Thymus (tissue), 11 donors: ENCODE measurements around the gene ABCB4. TPM values are rescaled to one million over a fixed set of nuclear protein-coding genes. Genes with fewer than 3 reads are reported as not detected.

Source experiments
- DNase-seq, 9 donors: peaks; one replicate each; pipeline ENCODE4 v3.0.0-alpha.2; 2013; ENCODE audit warnings: low spot score in 9 of 9, low read depth in 6 of 9, missing footprints in 1 of 9
- H3K27ac ChIP-seq, 2 donors: one replicate each; pipeline ENCODE4 v1.5.1; 2013; ENCODE audit warnings: control low read depth in 1 of 2, low read depth in 1 of 2, low read length in 1 of 2, mild to moderate bottlenecking in 1 of 2, moderate library complexity in 1 of 2
- H3K27me3 ChIP-seq, 2 donors: one replicate each; pipeline ENCODE4 v1.5.1; 2013; ENCODE audit warnings: low read length in 1 of 2; ENCODE audit not compliant: control insufficient read depth in 2 of 2, insufficient read depth in 1 of 2
- H3K36me3 ChIP-seq, 2 donors: one replicate each; pipeline ENCODE4 v1.5.1; 2013; ENCODE audit warnings: low read length in 1 of 2, mild to moderate bottlenecking in 1 of 2, moderate library complexity in 1 of 2; ENCODE audit not compliant: control insufficient read depth in 2 of 2, insufficient read depth in 2 of 2
- H3K4me1 ChIP-seq, 2 donors: one replicate each; pipeline ENCODE4 v1.5.1; 2013; ENCODE audit warnings: low read length in 2 of 2; ENCODE audit not compliant: control insufficient read depth in 2 of 2, insufficient read depth in 2 of 2
- H3K4me3 ChIP-seq, 2 donors: one replicate each; pipeline ENCODE4 v1.5.1; 2013; ENCODE audit warnings: low read length in 2 of 2, control low read depth in 1 of 2, mild to moderate bottlenecking in 1 of 2
- H3K9me3 ChIP-seq, 2 donors: one replicate each; pipeline ENCODE4 v1.5.1; 2013; ENCODE audit warnings: low read length in 1 of 2, mild to moderate bottlenecking in 1 of 2; ENCODE audit not compliant: control insufficient read depth in 2 of 2, insufficient read depth in 1 of 2
- WGBS: extraction: QIAGEN DNeasy Blood & Tissue Kit; methylation state at CpG from one replicate; pipeline ENCODE4 v1.1.7; 2013; 5-methylcytosine and 5-hydroxymethylcytosine counted together
- polyA plus RNA-seq: library from polyadenylated mRNA; stranded (reverse); fragments of 200-250 nt; gene quantifications from one replicate; pipeline ENCODE4 v1.2.3, GENCODE V29; 2013
- total RNA-seq: library from RNA; stranded (reverse); fragments of 120-200 nt; gene quantifications from one replicate; pipeline ENCODE4 v1.2.4, GENCODE V29; 2013
- donor health status: healthy.

The ABCB4 gene
- total and polyA plus RNA-seq, 2 donors = 0.71 to 1.0 TPM

DNA sequence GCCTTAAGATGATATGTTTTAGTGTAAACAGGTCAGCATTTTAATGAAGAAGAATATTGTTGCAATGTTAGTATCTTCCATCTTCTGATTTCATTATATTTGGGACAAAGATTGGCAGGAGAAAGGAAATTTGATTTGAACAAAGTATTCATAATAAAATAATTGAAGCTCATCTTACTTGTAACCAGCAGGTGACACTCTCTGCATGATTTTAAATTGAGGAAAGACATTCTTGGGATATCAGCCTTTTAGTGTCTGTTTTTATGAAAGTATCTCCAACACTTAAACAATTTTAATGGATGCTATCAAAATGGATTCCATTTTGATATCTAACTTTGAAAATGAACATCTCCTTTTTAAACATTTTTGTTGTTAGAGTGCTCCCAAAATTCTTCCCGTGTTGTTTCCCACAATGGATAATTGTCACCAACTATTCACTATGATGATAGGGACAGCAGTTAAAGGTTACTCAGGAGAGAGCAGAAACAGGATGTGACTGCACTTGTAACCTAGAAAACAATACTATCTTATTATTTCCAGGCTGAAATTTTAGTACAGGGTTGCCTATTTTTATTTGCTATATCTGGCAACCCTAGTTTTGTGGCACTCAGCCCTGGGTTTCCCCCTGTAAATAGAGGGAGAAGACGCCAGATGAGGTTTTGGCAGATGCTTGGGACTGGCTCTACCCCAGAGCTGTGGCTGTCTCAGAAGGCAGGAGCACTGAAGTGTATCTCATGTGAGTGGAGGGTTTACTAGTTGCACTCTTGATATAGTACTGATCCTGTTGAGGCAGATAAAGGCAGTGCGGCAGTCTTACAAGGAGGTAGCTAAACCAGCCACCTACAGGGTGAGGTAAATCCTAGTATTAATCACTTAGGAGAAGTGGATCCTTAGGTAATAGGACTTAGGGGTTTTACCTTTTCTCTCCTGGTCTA, 31.0 kb upstream of the ABCB4 start:
- WGBS = 94% methylated on average over 3 of the region's 3 CpGs
- DNase-seq = peak in 2 of 9 donors; percentile 0 to 4
- H3K4me3 ChIP-seq = no peak overlapping the region
- H3K27me3 ChIP-seq = no peaks in the 10 kb centered on the region
- H3K9me3 ChIP-seq = no peaks in the 10 kb centered on the region
- no peaks in the 10 kb centered on the region for H3K4me1 ChIP-seq
- H3K27ac ChIP-seq = no peak overlapping the region
- H3K36me3 ChIP-seq = no peaks in the 10 kb centered on the region

- 94% methylated on average over 5 of the region's 5 CpGs for WGBS
- no peak for DNase-seq
- H3K4me3 ChIP-seq = no peak overlapping the region
- H3K4me1 ChIP-seq = no peaks in the 10 kb centered on the region
- no peak overlapping the region for H3K27ac ChIP-seq
- no peaks in the 10 kb centered on the region for H3K36me3 ChIP-seq
- no peaks in the 10 kb centered on the region for H3K9me3 ChIP-seq
- no peaks in the 10 kb centered on the region for H3K27me3 ChIP-seq
These were observed 30.2 kb upstream of the ABCB4 start for GRCh38 chr7:87505557-87506245.

DNA sequence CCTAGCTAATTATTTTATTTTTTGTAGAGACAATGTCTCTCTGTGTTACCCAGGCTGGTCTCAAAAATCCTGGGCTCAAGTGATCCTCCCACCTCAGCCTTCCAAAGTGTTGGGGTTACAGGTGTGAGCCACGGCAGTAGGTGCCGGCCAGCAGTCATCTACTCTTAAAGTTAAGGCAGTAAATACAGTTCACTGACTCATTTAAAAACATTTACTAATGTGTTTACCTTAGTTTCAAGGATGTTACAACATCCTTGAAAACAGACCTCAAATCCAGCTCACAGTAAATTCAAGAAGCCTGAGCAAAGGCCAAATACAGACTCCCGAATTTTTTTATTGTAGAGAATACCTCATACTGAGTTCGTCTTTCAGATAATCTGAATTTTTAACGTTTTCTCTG, 29.6 kb upstream of the ABCB4 start:
- Histone ChIP-seq H3K27me3 (no peaks in the 10 kb centered on the region), H3K4me1 (no peaks in the 10 kb centered on the region), H3K9me3 (no peaks in the 10 kb centered on the region), H3K4me3 (no peak overlapping the region), H3K27ac (no peak overlapping the region), H3K36me3 (no peaks in the 10 kb centered on the region)
- 96% methylated on average over 5 of the region's 5 CpGs for WGBS
- DNase-seq = no peak

DNA sequence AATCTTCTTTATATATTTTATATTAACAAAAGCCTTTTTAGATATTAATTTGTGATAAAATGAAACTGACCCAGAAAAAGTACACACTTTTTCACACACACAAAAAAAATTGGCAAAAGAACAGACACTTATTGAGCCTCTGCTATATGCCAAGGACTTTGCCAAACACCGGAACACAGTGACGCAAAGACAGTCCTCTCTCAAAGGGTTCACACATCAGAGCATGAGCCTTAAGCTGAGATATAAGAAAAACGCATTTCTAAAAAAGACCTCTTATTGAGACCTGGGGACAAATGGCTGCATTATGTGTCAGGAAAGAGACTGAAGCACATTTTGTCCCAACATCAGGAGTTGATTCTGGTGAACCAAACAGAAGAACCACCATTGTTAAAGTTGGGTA, 24.0 kb upstream of the ABCB4 start:
- no peaks in the 10 kb centered on the region for H3K4me1 ChIP-seq
- H3K27me3 ChIP-seq = no peaks in the 10 kb centered on the region
- DNase-seq = no peak
- H3K36me3 ChIP-seq = no peaks in the 10 kb centered on the region
- H3K4me3 ChIP-seq = no peak overlapping the region
- H3K27ac ChIP-seq = no peak overlapping the region
- 93% methylated on average over 3 of the region's 3 CpGs for WGBS
- H3K9me3 ChIP-seq = no peaks in the 10 kb centered on the region

DNA sequence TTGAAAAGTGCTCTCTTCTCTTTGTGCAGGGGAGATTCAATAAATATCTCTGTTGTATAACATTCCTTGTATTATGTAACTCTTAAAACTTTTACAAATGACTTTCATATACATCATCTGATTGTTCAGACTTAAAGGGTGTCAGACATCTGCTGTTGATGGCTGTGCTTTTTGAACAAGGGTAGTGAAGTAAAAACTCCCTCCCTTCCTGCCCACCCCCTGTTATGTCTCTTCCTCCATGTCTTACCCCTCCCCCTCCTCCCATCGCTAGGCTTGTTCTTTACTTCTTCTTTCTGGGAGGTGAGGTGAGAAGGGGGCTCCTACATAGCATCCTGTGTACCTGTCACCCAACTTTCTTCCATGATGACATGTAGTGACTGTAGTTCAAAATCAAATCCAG, 23.4 kb upstream of the ABCB4 start:
- Histone ChIP-seq H3K4me3 (no peak overlapping the region), H3K4me1 (no peaks in the 10 kb centered on the region), H3K9me3 (no peaks in the 10 kb centered on the region), H3K27ac (no peak overlapping the region), H3K27me3 (no peaks in the 10 kb centered on the region), H3K36me3 (no peaks in the 10 kb centered on the region)
- WGBS = 29% methylated on average over 1 of the region's 1 CpG
- DNase-seq = no peak

DNA sequence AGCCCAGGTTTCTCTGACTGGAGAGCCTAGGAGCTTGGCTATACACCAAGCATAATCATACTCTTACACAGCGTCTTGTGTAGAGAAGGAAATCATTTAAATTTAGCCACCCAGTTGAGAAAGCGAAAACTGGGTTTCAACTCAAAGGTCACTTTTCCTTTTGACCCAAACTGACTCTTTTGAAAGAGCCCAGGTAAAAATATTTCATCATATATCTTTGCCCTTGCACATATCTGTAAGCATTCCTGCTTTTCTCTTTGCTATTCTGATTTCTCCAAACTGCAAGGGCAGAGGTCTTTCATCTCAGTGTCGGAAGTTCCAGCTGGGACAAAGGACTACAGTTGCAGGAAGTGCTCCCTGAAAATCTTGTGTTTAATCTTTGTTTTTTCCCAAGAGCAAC, 22.0 kb upstream of the ABCB4 start:
- no peak for DNase-seq
- Histone ChIP-seq H3K27ac (no peak overlapping the region), H3K4me1 (no peaks in the 10 kb centered on the region), H3K4me3 (no peak overlapping the region), H3K36me3 (no peaks in the 10 kb centered on the region), H3K9me3 (no peaks in the 10 kb centered on the region), H3K27me3 (no peaks in the 10 kb centered on the region)
- WGBS = 93% methylated on average over 3 of the region's 3 CpGs

GRCh38 chr7:87495366-87495765, 19.9 kb upstream of the ABCB4 start:
- Histone ChIP-seq H3K36me3 (no peaks in the 10 kb centered on the region), H3K27ac (no peak overlapping the region), H3K9me3 (no peaks in the 10 kb centered on the region), H3K4me1 (no peaks in the 10 kb centered on the region), H3K27me3 (no peaks in the 10 kb centered on the region), H3K4me3 (no peak overlapping the region)
- WGBS = 97% methylated on average over 5 of the region's 5 CpGs
- no peak for DNase-seq

- WGBS = 94% methylated on average over 1 of the region's 1 CpG
- Histone ChIP-seq H3K36me3 (no peaks in the 10 kb centered on the region), H3K4me1 (no peaks in the 10 kb centered on the region), H3K4me3 (no peak overlapping the region), H3K27ac (no peak overlapping the region), H3K9me3 (no peaks in the 10 kb centered on the region), H3K27me3 (no peaks in the 10 kb centered on the region)
- no peak for DNase-seq
These were observed 19.0 kb upstream of the ABCB4 start for GRCh38 chr7:87494454-87494853.

GRCh38 chr7:87483131-87483530, 7.7 kb upstream of the ABCB4 start:
- H3K27me3 ChIP-seq = no peaks in the 10 kb centered on the region
- no peak overlapping the region for H3K4me3 ChIP-seq
- no peak overlapping the region for H3K27ac ChIP-seq
- WGBS = 94% methylated on average over 2 of the region's 2 CpGs
- no peaks in the 10 kb centered on the region for H3K9me3 ChIP-seq
- H3K4me1 ChIP-seq = no peaks in the 10 kb centered on the region
- no peak for DNase-seq
- no peaks in the 10 kb centered on the region for H3K36me3 ChIP-seq
